ENCODE results near the gene ZBED4.

DNA sequence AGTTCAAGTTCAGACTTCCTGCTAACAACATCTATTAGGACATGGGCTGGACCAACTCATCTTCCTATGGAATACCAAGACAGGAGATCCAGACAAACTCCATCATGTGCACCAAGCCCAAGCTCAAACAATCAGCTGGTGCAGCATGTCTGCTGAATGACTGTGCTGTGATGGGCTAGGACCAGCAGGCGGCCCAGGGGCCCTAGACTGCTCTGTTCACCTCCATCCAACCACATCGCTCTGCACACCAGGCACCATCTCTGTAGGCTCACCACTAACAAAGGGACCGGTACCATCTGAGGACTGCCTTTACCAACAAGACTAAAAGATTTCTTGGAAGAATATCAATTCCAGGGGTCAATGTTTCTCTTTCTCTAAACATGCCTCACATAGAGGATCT, 36.3 kb upstream of the ZBED4 start:
- TF ChIP-seq POLR2A (IDR thresholded peaks at IDR 0.05; ENCODE audit: low read depth, low read length) = no peak
- no peak for TF ChIP-seq POLR2AphosphoS5 (IDR thresholded peaks at IDR 0.05; ENCODE audit: low read depth, low read length)
- no peak for TF ChIP-seq TAF1 (IDR thresholded peaks at IDR 0.05; ENCODE audit: borderline replicate concordance, low read depth, low read length)
